Activated T-helper 1 cell treated with anti-CD3 and anti-CD28 coated beads, Interleukin-2, amount 50 U/mL, for 16 hours (primary cell): ENCODE data around the gene RNF223.

ENCODE experiments used
- DNase-seq, 2 donors: peaks; one replicate each; pipeline ENCODE4 v3.0.0-alpha.2; 2020; ENCODE audit warnings: low read depth in 1 of 2, low spot score in 1 of 2

The RNF223 gene

GRCh38 chr1:1073743-1074587 lies at the start of gene RNF223:
RNF223 (minus strand) TSS chr1:1074306; CDS start chr1:1072566, 1,740 bp downstream.
- no peak for DNase-seq

DNA sequence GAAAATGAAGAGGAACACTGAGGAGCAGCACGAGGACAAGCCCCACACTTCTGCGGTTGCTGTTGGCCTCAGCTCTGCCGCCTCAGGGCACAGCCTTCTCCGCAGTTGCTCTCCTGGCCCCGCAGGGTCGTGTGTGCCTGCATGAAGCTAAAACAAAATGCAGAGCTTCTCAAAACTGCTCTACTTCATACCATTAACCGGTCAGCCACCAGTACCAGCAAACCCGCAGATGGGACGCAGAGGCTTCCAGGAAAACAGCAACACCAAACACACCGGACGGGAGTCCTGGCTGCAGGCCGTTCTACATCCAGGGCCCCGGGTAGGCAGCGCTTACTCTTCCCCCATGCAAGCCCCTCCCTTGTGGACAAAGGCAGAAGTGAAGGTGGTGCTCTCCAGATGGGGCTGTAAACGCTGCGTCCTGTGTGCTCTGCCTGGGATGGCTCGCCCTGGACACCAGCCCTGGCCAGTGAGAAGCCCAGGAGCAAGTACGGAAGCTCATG lies 48.9 kb upstream of the RNF223 start:
- DNase-seq = no peak

DNA sequence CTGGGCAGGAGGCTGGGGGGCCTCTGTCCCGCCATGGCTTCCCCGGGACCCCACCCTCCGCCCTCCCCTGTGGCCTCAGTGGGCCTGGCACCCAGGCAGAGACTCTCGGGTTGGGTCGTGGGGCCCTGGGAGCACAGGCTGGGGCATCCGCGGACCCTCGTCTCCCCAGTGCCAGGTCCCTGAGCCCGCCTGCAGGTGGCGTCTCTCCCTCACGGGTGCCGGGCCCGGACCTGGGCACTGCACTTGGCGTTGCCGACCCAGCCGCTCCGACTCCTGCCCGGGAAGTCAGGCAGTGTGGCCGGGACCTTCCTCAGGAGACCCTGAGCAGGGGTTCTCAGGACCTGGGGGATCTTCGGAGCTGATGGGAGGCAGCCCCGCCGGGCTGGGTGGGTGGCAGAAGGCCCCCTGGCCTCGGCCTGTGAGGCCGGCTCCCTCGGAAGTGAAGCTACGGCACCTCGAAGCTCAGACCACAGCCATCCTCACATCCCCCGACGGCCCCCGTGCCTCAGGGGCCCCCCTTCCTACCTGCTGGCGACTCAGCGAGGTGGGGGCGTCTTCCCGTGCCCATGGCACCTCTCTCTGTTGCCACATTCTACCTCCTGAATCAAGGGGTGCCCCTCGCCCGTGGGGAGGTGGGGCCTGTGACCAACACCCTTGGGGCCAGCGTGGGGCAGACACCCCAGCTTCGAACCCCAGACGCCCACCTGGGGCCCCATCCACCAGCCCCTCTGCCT lies 48.1 kb upstream of the RNF223 start:
- DNase-seq = peak; percentile 70 to 75

- DNase-seq = no peak
These were observed 47.5 kb upstream of the RNF223 start for GRCh38 chr1:1121611-1122077.

DNA sequence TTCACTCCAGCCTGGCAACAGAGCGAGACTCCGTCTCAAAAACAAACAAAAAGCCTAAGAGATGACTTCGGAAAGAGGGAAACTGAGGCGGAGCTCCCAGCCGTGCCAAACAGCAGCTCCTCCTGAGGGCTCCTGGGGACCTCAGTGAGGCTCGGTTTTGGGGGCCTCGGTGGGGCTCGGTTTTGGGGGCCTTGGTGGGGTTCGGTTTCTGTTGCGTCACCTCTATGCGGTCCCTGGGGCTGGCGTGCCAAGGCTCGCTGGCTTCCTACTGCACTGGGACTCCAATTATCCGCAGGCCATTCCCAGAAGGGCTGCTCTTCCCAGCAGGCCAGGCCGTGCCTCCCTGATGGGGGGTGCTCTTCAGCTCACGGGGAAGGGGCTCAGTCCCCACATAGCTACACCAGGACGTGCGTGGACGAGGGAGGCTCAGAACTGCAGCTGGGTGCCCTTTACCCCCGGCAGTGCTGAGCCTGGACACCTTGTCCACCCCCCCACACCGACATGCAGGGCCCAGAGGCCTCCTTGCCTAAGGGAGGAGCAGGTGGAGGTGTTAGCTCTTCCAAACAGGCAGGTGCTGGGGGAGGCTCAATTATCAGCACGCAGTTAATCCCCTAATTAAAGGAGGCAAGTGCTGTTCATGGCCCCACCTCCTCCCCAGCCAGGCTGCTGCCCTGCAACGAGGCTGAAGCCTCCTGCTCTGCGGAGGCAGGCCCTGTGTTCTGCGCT lies 46.9 kb upstream of the RNF223 start:
- no peak for DNase-seq

- DNase-seq = no peak
These were observed 46.0 kb upstream of the RNF223 start for GRCh38 chr1:1120096-1120495.

DNA sequence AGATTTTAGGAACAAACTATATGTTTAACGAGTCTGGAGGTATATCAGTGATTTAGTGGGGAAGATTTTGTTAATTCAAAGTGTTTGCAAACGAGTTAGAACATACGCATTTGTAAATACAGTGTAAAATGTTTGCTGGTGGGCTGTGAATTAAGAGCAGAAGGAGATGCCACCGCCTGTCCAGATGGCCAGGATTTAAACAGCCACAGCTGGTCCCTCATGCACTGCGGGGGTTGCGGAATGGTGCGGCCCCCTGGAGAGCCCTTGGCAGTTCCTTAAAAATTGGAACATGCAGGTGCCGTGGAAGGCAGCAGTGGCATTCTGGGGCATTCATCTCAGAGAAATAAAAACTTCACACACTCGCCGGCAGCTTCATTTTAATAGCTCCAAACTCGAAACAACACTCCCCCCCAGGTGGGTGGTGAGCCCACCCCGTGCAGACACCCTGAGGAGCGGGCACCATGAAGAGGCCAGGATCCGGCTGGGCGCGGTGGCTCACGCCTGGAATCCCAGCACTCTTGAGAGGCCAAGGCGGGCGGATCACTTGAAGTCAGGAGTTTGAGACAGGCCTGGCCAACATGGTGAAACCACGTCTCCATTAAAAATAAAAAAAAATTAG lies 45.3 kb upstream of the RNF223 start:
- no peak for DNase-seq

GRCh38 chr1:1118876-1119220 lies 44.7 kb upstream of the RNF223 start:
- DNase-seq = no peak

DNA sequence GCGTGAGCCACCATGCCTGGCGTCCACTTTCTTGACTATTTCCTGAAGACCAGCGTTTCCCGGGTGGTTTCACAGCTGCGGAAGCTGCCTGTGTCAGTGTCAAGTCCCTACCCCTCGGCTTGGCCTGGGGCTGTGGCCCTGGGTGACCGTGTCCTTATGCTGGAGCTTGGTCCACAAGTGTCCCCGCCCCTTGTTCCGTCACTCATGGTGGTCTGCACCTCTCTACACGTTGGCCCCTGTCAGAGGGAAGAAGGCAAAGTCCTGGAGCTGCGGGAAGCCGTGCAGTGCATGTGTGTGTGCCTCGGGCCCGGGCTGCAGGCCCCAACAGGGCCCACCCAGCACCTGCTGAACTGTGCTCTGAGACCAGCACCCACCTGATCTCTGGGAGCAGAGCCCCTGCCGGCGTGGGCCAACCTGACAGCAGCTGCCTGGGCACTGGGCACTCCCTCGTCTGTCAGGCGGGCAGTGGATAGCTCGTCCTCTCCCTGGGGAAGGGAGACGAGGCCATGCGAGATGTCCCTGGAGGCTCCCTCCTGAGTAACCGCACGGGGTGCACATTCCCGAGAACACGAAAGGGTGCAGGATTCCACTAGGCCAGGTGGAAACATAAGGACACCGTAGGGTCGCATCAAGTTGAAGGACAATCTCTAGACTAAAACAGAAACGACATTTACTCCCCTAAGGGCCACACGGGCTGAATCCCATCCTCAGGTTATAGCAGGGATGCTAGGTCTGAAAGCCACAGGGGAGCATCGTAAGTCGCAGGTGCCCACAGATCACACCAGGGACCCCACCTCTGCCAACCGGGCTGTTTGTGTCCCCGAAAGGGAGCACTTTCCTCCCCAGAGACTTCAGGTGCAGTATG lies 44.1 kb upstream of the RNF223 start:
- no peak for DNase-seq

GRCh38 chr1:1117469-1117831 lies 43.3 kb upstream of the RNF223 start:
- no peak for DNase-seq

- no peak for DNase-seq
These were observed 42.8 kb upstream of the RNF223 start for GRCh38 chr1:1116701-1117468.

- peak; percentile 98 for DNase-seq
These were observed 41.9 kb upstream of the RNF223 start, which contains the start of gene C1orf159 for GRCh38 chr1:1115786-1116700. C1orf159 (minus strand) TSS chr1:1116089; CDS start chr1:1091543, 24,546 bp downstream.

- no peak for DNase-seq
These were observed 41.2 kb upstream of the RNF223 start for GRCh38 chr1:1115136-1115785.

DNA sequence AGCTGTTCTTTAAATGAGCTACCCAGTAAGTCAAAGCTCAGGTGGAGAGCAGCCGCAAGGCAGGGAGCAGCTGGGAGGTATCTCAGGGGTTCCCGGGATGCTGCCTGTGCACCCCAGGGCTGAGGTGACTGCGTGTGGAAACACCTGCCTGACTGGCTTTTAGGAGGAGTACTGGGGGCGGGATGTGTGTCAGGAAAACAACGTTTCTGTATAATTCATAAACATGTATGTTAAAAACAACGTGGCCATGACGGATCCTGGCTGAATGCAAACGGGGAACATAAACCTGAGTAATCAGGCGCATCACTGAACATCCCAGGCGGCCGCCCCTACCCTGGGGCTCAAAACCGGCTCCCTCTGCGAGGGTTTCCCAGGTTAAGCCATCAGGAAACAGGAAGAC lies 40.3 kb upstream of the RNF223 start:
- DNase-seq = no peak

- no peak for DNase-seq
These were observed 38.3 kb upstream of the RNF223 start for GRCh38 chr1:1112237-1112985.

GRCh38 chr1:1111516-1112236 lies 37.6 kb upstream of the RNF223 start:
- no peak for DNase-seq
